ENCODE measurements around the gene SCIN. TPM values are rescaled to one million over a fixed set of nuclear protein-coding genes. Genes with fewer than 3 reads are reported as not detected.
A peak's percentile ranks its signal among the peaks of the same experiment; 100 is the strongest.

The SCIN gene
- polyA plus RNA-seq (0.53 TPM in 1 of 2 replicates, not detected in the other), polyA minus RNA-seq (under 0.01 and 0.93 TPM in 2 replicates)

- H3K4me3 ChIP-seq (ENCODE audit: low read length): peak within 1 kb of the TSS; percentile 69
- H3K36me3 ChIP-seq (ENCODE audit: insufficient read depth, low read length): no peaks in the 10 kb centered on the region
- no peaks in the 10 kb centered on the region for H3F3A ChIP-seq (ENCODE audit: insufficient read depth, low read length, poor library complexity, severe bottlenecking)
- H3K27ac ChIP-seq (ENCODE audit: low read length): no peak within 1 kb of the TSS
- no peaks in the 10 kb centered on the region for H3K9me2 ChIP-seq (ENCODE audit: insufficient read depth, low read length)
- H4K20me1 ChIP-seq (ENCODE audit: insufficient read depth): no peaks in the 10 kb centered on the region
- peak within 1 kb of the TSS; percentile 50 for H3K4me2 ChIP-seq (ENCODE audit: low read length)
- H3K79me2 ChIP-seq (replicated peaks; ENCODE audit: insufficient read depth, low read length): no peaks in the 10 kb centered on the region
- H3K9ac ChIP-seq (ENCODE audit: low read length): peak within 1 kb of the TSS; percentile 17
- TF ChIP-seq, protein P1, sequence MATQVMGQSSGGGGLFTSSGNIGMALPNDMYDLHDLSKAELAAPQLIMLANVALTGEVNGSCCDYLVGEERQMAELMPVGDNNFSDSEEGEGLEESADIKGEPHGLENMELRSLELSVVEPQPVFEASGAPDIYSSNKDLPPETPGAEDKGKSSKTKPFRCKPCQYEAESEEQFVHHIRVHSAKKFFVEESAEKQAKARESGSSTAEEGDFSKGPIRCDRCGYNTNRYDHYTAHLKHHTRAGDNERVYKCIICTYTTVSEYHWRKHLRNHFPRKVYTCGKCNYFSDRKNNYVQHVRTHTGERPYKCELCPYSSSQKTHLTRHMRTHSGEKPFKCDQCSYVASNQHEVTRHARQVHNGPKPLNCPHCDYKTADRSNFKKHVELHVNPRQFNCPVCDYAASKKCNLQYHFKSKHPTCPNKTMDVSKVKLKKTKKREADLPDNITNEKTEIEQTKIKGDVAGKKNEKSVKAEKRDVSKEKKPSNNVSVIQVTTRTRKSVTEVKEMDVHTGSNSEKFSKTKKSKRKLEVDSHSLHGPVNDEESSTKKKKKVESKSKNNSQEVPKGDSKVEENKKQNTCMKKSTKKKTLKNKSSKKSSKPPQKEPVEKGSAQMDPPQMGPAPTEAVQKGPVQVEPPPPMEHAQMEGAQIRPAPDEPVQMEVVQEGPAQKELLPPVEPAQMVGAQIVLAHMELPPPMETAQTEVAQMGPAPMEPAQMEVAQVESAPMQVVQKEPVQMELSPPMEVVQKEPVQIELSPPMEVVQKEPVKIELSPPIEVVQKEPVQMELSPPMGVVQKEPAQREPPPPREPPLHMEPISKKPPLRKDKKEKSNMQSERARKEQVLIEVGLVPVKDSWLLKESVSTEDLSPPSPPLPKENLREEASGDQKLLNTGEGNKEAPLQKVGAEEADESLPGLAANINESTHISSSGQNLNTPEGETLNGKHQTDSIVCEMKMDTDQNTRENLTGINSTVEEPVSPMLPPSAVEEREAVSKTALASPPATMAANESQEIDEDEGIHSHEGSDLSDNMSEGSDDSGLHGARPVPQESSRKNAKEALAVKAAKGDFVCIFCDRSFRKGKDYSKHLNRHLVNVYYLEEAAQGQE (IDR thresholded peaks at IDR 0.05; ENCODE audit: borderline replicate concordance): no peak
- no peak for TF ChIP-seq MXI1 (conservative IDR thresholded peaks at IDR 0.05; ENCODE audit: poor library complexity, severe bottlenecking)
- no peak for TF ChIP-seq POLR2AphosphoS5 (IDR thresholded peaks at IDR 0.05)
- TF ChIP-seq RAD21 (conservative IDR thresholded peaks at IDR 0.05): no peak
- no peak for TF ChIP-seq EP300 (conservative IDR thresholded peaks at IDR 0.05; ENCODE audit: poor library complexity, severe bottlenecking)
- no peak for TF ChIP-seq TAF1 (IDR thresholded peaks at IDR 0.05; ENCODE audit: low read depth)
- TF ChIP-seq CTCF (IDR thresholded peaks at IDR 0.05; ENCODE audit: poor library complexity, severe bottlenecking): no peak
- TF ChIP-seq EZH2 (IDR thresholded peaks at IDR 0.05; ENCODE audit: borderline replicate concordance, insufficient read depth, low read length, poor library complexity, severe bottlenecking): no peak
- no peak for TF ChIP-seq SMC3 (conservative IDR thresholded peaks at IDR 0.05; ENCODE audit: poor library complexity)
- H3K9me3 ChIP-seq (ENCODE audit: low read length): no peaks in the 10 kb centered on the region
- H2AFZ ChIP-seq (ENCODE audit: low read depth, low read length): peak within 1 kb of the TSS; percentile 31
- peaks cover 43% of the 10 kb centered on the region for H3K27me3 ChIP-seq (ENCODE audit: insufficient read depth, low read depth, low read length)
Measured at GRCh38 chr7:12570534-12571461, at the start of gene SCIN. Gene SCIN (plus strand): TSS chr7:12570720. CDS start chr7:12570787, 67 bp downstream.

DNA sequence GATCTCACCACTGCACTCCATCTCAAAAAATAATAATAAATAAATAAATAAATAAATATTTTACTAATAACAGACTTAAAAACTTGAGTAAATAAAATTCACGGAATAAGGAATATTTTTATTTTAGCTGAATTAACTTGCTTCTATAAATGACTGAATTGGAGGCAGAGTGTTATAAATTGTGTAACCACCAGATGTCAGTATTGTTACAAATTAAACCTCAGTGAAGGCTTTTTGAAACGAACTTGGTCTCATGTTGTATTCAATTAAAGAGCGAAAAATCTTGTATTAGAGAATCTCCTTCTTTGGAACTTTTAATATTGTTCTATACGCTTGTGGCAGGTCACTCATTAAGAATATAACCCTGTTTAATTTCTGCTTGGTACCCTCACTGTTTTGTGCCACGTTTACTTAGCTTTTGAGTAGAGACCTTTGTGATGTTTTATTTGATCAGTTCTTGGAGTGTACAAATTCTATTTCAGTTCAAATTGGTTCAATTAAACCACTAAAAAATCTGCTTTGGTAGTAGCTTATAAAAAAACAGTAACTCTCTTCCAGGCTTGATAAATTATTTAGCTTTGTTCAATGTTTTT, 45.6 kb upstream of the SCIN start:
- H2AFZ ChIP-seq (ENCODE audit: low read depth, low read length): no peak overlapping the region
- H3K4me3 ChIP-seq (ENCODE audit: low read length): no peak overlapping the region
- H3K27ac ChIP-seq (ENCODE audit: low read length): no peak overlapping the region
- H3K27me3 ChIP-seq (ENCODE audit: insufficient read depth, low read depth, low read length): no peaks in the 10 kb centered on the region
- H3K9me2 ChIP-seq (ENCODE audit: insufficient read depth, low read length): no peaks in the 10 kb centered on the region
- no peak overlapping the region for H3K9ac ChIP-seq (ENCODE audit: low read length)
- no peaks in the 10 kb centered on the region for H3K9me3 ChIP-seq (ENCODE audit: low read length)
- H3K4me2 ChIP-seq (ENCODE audit: low read length): no peak overlapping the region
- H4K20me1 ChIP-seq (ENCODE audit: insufficient read depth): no peaks in the 10 kb centered on the region
- H3K79me2 ChIP-seq (replicated peaks; ENCODE audit: insufficient read depth, low read length): no peaks in the 10 kb centered on the region
- TF ChIP-seq RAD21 (conservative IDR thresholded peaks at IDR 0.05) (peak; percentile 75), CTCF (IDR thresholded peaks at IDR 0.05; ENCODE audit: poor library complexity, severe bottlenecking) (peak; percentile 66), SMC3 (conservative IDR thresholded peaks at IDR 0.05; ENCODE audit: poor library complexity) (peak; percentile 78), POLR2AphosphoS5 (IDR thresholded peaks at IDR 0.05) (no peak), TAF1 (IDR thresholded peaks at IDR 0.05; ENCODE audit: low read depth) (no peak), MXI1 (conservative IDR thresholded peaks at IDR 0.05; ENCODE audit: poor library complexity, severe bottlenecking) (no peak), EZH2 (IDR thresholded peaks at IDR 0.05; ENCODE audit: borderline replicate concordance, insufficient read depth, low read length, poor library complexity, severe bottlenecking) (no peak), EP300 (conservative IDR thresholded peaks at IDR 0.05; ENCODE audit: poor library complexity, severe bottlenecking) (no peak)
- TF ChIP-seq, protein P1 (IDR thresholded peaks at IDR 0.05; ENCODE audit: borderline replicate concordance): no peak
- no peaks in the 10 kb centered on the region for H3K36me3 ChIP-seq (ENCODE audit: insufficient read depth, low read length)
- peaks cover 5% of the 10 kb centered on the region for H3F3A ChIP-seq (ENCODE audit: insufficient read depth, low read length, poor library complexity, severe bottlenecking)

All from neural cell (in vitro differentiated cells).